ENCODE measurements around the gene FCN3. TPM values are rescaled to one million over a fixed set of nuclear protein-coding genes. Genes with fewer than 3 reads are reported as not detected.

Gene FCN3
- total RNA-seq, 4 donors from 2014 or later = 3.0 to 4.7 (median 4.3) TPM

- H3K9me3 ChIP-seq = no peaks in the 10 kb centered on the region
- WGBS, 2 donors = 63 to 70% methylated on average over 3 of the region's 3 CpGs
- H3K27ac ChIP-seq = peak overlapping the region in 3 of 4 donors; percentile 23 to 86 (median 84)
- H3K4me3 ChIP-seq = no peak overlapping the region
- TF ChIP-seq POLR2A (IDR thresholded peaks at IDR 0.05) (no peak), CTCF (IDR thresholded peaks at IDR 0.05) (peak; percentile 4 to 73 (median 67))
- DNase-seq = no peak
- peaks cover 13 to 95% (median 43%) of the 10 kb centered on the region in 3 donors for H3K4me1 ChIP-seq
- H3K27me3 ChIP-seq = no peaks in the 10 kb centered on the region
- peaks cover 23 to 76% (median 45%) of the 10 kb centered on the region in 3 donors for H3K36me3 ChIP-seq
- intact Hi-C loops (cut with DNase I) = loop anchor here (10.0 kb wide), 1 partner anchor 68 kb away; no protein-coding TSS in a partner anchor
Measured at GRCh38 chr1:27416387-27417111, 41.9 kb upstream of the FCN3 start.

- intact Hi-C loops (cut with DNase I) = loop anchor here (10.0 kb wide), 1 partner anchor 71 kb away; no protein-coding TSS in a partner anchor
- TF ChIP-seq POLR2A (IDR thresholded peaks at IDR 0.05) = no peak
- TF ChIP-seq CTCF (IDR thresholded peaks at IDR 0.05) = no peak
- Histone ChIP-seq H3K27me3 (no peaks in the 10 kb centered on the region), H3K9me3 (no peaks in the 10 kb centered on the region), H3K36me3 (peaks cover 44 to 99% (median 66%) of the 10 kb centered on the region in 3 donors), H3K4me3 (no peak overlapping the region), H3K4me1 (peaks cover 12 to 71% (median 23%) of the 10 kb centered on the region in 3 donors), H3K27ac (peak overlapping the region; percentile 47 to 73 (median 62))
- no peak for DNase-seq
- WGBS, 2 donors = 54 to 90% methylated on average over 1 of the region's 1 CpG
Measured at GRCh38 chr1:27414091-27414490, 39.5 kb upstream of the FCN3 start.

GRCh38 chr1:27413004-27413403 is 38.4 kb upstream of the FCN3 start:
- WGBS, 2 donors = 21 to 70% methylated on average over 3 to 4 of the region's 4 CpGs
- H3K27ac ChIP-seq = peak overlapping the region in 3 of 4 donors; percentile 55 to 73 (median 69)
- intact Hi-C loops (cut with DNase I) = loop anchor here (10.0 kb wide), 1 partner anchor 72 kb away; no protein-coding TSS in a partner anchor
- no peaks in the 10 kb centered on the region for H3K9me3 ChIP-seq
- no peaks in the 10 kb centered on the region for H3K27me3 ChIP-seq
- peaks cover 41 to 100% (median 75%) of the 10 kb centered on the region in 3 donors for H3K36me3 ChIP-seq
- DNase-seq = no peak
- TF ChIP-seq CTCF (IDR thresholded peaks at IDR 0.05) (no peak), POLR2A (IDR thresholded peaks at IDR 0.05) (no peak)
- H3K4me3 ChIP-seq = no peak overlapping the region
- H3K4me1 ChIP-seq = peaks cover 2 to 69% (median 12%) of the 10 kb centered on the region in 3 donors

GRCh38 chr1:27412502-27412901 is 37.9 kb upstream of the FCN3 start:
- no peak for DNase-seq
- Histone ChIP-seq H3K27me3 (no peaks in the 10 kb centered on the region), H3K9me3 (no peaks in the 10 kb centered on the region), H3K27ac (peak overlapping the region in 3 of 4 donors; percentile 11 to 73 (median 69)), H3K4me3 (no peak overlapping the region), H3K4me1 (peaks cover 2 to 69% (median 7%) of the 10 kb centered on the region in 3 donors), H3K36me3 (peaks cover 39 to 100% (median 75%) of the 10 kb centered on the region in 3 donors)
- 81 to 82% methylated on average over 4 of the region's 4 CpGs for WGBS, 2 donors
- intact Hi-C loops (cut with DNase I) = loop anchor here (10.0 kb wide), 1 partner anchor 72 kb away; no protein-coding TSS in a partner anchor
- TF ChIP-seq CTCF (IDR thresholded peaks at IDR 0.05) = no peak
- TF ChIP-seq POLR2A (IDR thresholded peaks at IDR 0.05) = no peak

GRCh38 chr1:27410709-27411108 is 36.1 kb upstream of the FCN3 start:
- intact Hi-C loops (cut with DNase I) = loop anchor here (10.0 kb wide), 1 partner anchor 74 kb away; no protein-coding TSS in a partner anchor
- no peak for TF ChIP-seq POLR2A (IDR thresholded peaks at IDR 0.05)
- TF ChIP-seq CTCF (IDR thresholded peaks at IDR 0.05) = no peak
- H3K4me1 ChIP-seq = peaks cover 17 to 69% (median 21%) of the 10 kb centered on the region in 3 donors
- H3K9me3 ChIP-seq = no peaks in the 10 kb centered on the region
- no peak overlapping the region for H3K27ac ChIP-seq
- DNase-seq = no peak
- WGBS, 2 donors = 94 to 95% methylated on average over 2 of the region's 2 CpGs
- no peaks in the 10 kb centered on the region for H3K27me3 ChIP-seq
- peaks cover 35 to 98% (median 71%) of the 10 kb centered on the region in 3 donors for H3K36me3 ChIP-seq
- no peak overlapping the region for H3K4me3 ChIP-seq
